Astrocyte (in vitro differentiated cells and primary cell): ENCODE data around the gene MFAP2. TPM values are rescaled to one million over a fixed set of nuclear protein-coding genes. Genes with fewer than 3 reads are reported as not detected.

Experiments
- DNase-seq: peaks from one replicate; pipeline ENCODE4 v3.0.0-alpha.2; 2010; ENCODE audit warnings: low read depth
- FAIRE-seq: peaks from 2 replicates; lab custom pipeline; 2011; peaks lifted over from hg19 to GRCh38; lab: Jason Lieb, UNC
- H2AFZ ChIP-seq: 2 replicates; pipeline ENCODE4 v1.6.0; 2012; ENCODE audit warnings: low read depth, low read length, inconsistent platforms
- H3K27ac ChIP-seq: 2 replicates; pipeline ENCODE4 v1.5.1; 2011; ENCODE audit warnings: low read depth, low read length, inconsistent platforms
- H3K27me3 ChIP-seq: 2 replicates; pipeline ENCODE4 v1.6.0; 2011; ENCODE audit warnings: low read length, inconsistent platforms; ENCODE audit not compliant: insufficient read depth
- H3K36me3 ChIP-seq: 2 replicates; pipeline ENCODE4 v1.5.1; 2011; ENCODE audit warnings: low read length, inconsistent platforms; ENCODE audit not compliant: insufficient read depth
- H3K4me1 ChIP-seq: 2 replicates; pipeline ENCODE4 v1.5.1; 2011; ENCODE audit warnings: low read length, inconsistent platforms; ENCODE audit not compliant: insufficient read depth
- H3K4me2 ChIP-seq: 2 replicates; pipeline ENCODE4 v1.6.0; 2012; ENCODE audit warnings: low read length, inconsistent platforms
- H3K4me3 ChIP-seq: 2 replicates; pipeline ENCODE4 v1.5.1; 2011; ENCODE audit warnings: low read depth, mild to moderate bottlenecking, low read length, inconsistent platforms; ENCODE audit not compliant: insufficient read depth
- H3K79me2 ChIP-seq: 2 replicates; pipeline ENCODE4 v1.6.0; 2012; ENCODE audit warnings: mild to moderate bottlenecking, low read length, inconsistent platforms; ENCODE audit not compliant: insufficient read depth
- H3K9ac ChIP-seq: 2 replicates; pipeline ENCODE4 v1.6.0; 2012; ENCODE audit warnings: mild to moderate bottlenecking, low read length, inconsistent platforms
- H3K9me3 ChIP-seq: 2 replicates; pipeline ENCODE4 v1.5.1; 2012; ENCODE audit warnings: low read depth, mild to moderate bottlenecking, low read length, inconsistent platforms; ENCODE audit not compliant: insufficient read depth
- H4K20me1 ChIP-seq: 2 replicates; pipeline ENCODE4 v1.6.0; 2012; ENCODE audit warnings: low read length, inconsistent platforms; ENCODE audit not compliant: insufficient read depth
- H3K27ac Mint-ChIP-seq: one replicate; pipeline ENCODE4 v1.8.0; 2021; ENCODE audit warnings: mild to moderate bottlenecking, mixed read lengths; ENCODE audit not compliant: unreplicated experiment
- H3K27me3 Mint-ChIP-seq: one replicate; pipeline ENCODE4 v1.8.0; 2021; ENCODE audit warnings: low read depth, mixed read lengths; ENCODE audit not compliant: unreplicated experiment
- H3K36me3 Mint-ChIP-seq: one replicate; pipeline ENCODE4 v1.8.0; 2021; ENCODE audit warnings: low read depth, mixed read lengths; ENCODE audit not compliant: unreplicated experiment
- H3K4me1 Mint-ChIP-seq: one replicate; pipeline ENCODE4 v1.8.0; 2021; ENCODE audit warnings: low read depth, mixed read lengths; ENCODE audit not compliant: unreplicated experiment
- H3K4me3 Mint-ChIP-seq: one replicate; pipeline ENCODE4 v1.8.0; 2021; ENCODE audit warnings: mild to moderate bottlenecking, moderate library complexity, mixed read lengths; ENCODE audit not compliant: unreplicated experiment
- H3K9me3 Mint-ChIP-seq: one replicate; pipeline ENCODE4 v1.8.0; 2021; ENCODE audit warnings: mild to moderate bottlenecking, mixed read lengths; ENCODE audit not compliant: unreplicated experiment
- CTCF ChIP-seq: IDR thresholded peaks from 2 replicates; pipeline ENCODE4 v1.5.1; 2011; ENCODE audit warnings: low read depth, mild to moderate bottlenecking, inconsistent platforms, low read length, moderate library complexity; ENCODE audit not compliant: insufficient read depth
- EZH2 ChIP-seq: IDR thresholded peaks from 2 replicates; pipeline ENCODE4 v1.6.1; 2012; ENCODE audit warnings: mild to moderate bottlenecking, low read length, inconsistent platforms; ENCODE audit not compliant: insufficient read depth
- total RNA-seq: library from RNA; stranded (reverse); gene quantifications from 2 replicates; pipeline ENCODE4 v1.2.1, GENCODE V29; 2021

The MFAP2 gene
- total RNA-seq, 1 donor from 2014 or later: 121 TPM

DNA sequence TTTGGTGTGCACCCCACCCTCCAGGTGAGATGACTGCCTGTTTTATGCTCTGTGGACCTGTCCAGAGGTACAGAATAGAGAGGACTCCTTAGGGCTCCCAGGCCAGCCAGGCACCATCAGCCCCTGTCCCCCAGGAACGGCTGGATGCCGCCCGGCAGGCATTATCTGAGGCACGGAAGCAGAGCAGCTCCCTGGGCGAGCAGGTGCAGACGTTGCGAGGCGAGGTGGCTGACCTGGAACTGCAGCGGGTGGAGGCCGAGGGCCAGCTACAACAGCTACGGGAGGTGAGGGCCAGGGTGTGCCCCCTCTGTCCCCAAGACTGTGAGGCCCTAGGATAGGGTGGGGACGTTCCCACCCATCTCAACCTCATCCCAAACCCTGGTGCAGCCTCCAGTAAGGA, 10.8 kb downstream of the MFAP2 start:
- peaks cover 12% of the 10 kb centered on the region for H3K36me3 Mint-ChIP-seq
- H3K27ac Mint-ChIP-seq: no peak overlapping the region

DNA sequence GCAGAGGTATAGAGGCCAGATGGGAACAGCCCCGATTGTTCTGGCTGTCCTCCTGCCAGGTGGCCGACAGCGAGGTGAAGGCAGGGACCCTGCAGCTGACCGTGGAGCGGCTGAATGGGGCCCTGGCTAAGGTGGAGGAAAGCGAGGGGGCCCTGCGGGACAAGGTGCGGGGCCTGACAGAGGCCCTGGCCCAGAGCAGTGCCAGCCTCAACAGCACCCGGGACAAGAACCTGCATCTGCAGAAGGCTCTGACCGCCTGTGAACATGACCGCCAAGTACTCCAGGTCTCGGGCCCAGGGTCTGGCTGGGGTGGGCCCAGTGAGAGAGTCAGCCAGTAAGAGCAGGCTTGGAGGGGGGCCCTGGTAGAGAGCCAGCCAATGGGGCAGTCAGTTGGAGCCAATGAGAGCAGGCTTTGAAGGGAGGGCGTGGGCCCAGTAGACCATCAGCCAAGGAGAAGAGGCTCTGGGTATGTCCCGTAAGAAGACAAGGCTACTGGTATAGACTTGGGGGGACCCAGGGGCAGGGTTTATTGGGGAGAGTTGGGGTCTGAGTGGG, 11.3 kb downstream of the MFAP2 start:
- H2AFZ ChIP-seq: no peak overlapping the region
- Mint-ChIP-seq H3K27ac (no peak overlapping the region), H3K4me3 (no peak overlapping the region), H3K4me1 (peaks cover 9% of the 10 kb centered on the region), H3K36me3 (peaks cover 12% of the 10 kb centered on the region), H3K27me3 (no peaks in the 10 kb centered on the region), H3K9me3 (no peaks in the 10 kb centered on the region)
- H3K36me3 ChIP-seq: peaks cover 7% of the 10 kb centered on the region
- no peak overlapping the region for H3K27ac ChIP-seq
- H3K4me1 ChIP-seq: peaks cover 30% of the 10 kb centered on the region
- no peak overlapping the region for H3K4me2 ChIP-seq
- DNase-seq: no peak
- H3K4me3 ChIP-seq: no peak overlapping the region
- no peaks in the 10 kb centered on the region for H3K9me3 ChIP-seq
- H3K79me2 ChIP-seq: no peaks in the 10 kb centered on the region
- no peaks in the 10 kb centered on the region for H3K27me3 ChIP-seq
- peaks cover 26% of the 10 kb centered on the region for H4K20me1 ChIP-seq
- H3K9ac ChIP-seq: no peak overlapping the region
- TF ChIP-seq CTCF: no peak
- TF ChIP-seq EZH2: no peak
- no peak for FAIRE-seq

More for the DNA sequence above, 10.8 kb downstream of the MFAP2 start:
- DNase-seq (no peak), FAIRE-seq (no peak)
- Histone ChIP-seq H3K9me3 (no peaks in the 10 kb centered on the region), H3K9ac (no peak overlapping the region), H4K20me1 (peaks cover 26% of the 10 kb centered on the region), H3K36me3 (peaks cover 7% of the 10 kb centered on the region), H3K4me1 (peaks cover 30% of the 10 kb centered on the region), H3K27ac (no peak overlapping the region), H2AFZ (no peak overlapping the region), H3K79me2 (no peaks in the 10 kb centered on the region), H3K4me3 (no peak overlapping the region), H3K4me2 (no peak overlapping the region), H3K27me3 (no peaks in the 10 kb centered on the region)
- peaks cover 9% of the 10 kb centered on the region for H3K4me1 Mint-ChIP-seq
- no peak overlapping the region for H3K4me3 Mint-ChIP-seq
- no peaks in the 10 kb centered on the region for H3K9me3 Mint-ChIP-seq
- TF ChIP-seq CTCF: no peak
- no peak for TF ChIP-seq EZH2
- H3K27me3 Mint-ChIP-seq: no peaks in the 10 kb centered on the region

GRCh38 chr1:16968372-16968771, 12.0 kb downstream of the MFAP2 start:
- H4K20me1 ChIP-seq: peaks cover 25% of the 10 kb centered on the region

More at GRCh38 chr1:16968372-16968771, 12.0 kb downstream of the MFAP2 start:
- DNase-seq (no peak), FAIRE-seq (no peak)
- Mint-ChIP-seq H3K27me3 (no peaks in the 10 kb centered on the region), H3K27ac (no peak overlapping the region), H3K36me3 (peaks cover 12% of the 10 kb centered on the region), H3K4me1 (peaks cover 9% of the 10 kb centered on the region), H3K9me3 (no peaks in the 10 kb centered on the region), H3K4me3 (no peak overlapping the region)
- Histone ChIP-seq H3K4me3 (no peak overlapping the region), H2AFZ (no peak overlapping the region), H3K9ac (no peak overlapping the region), H3K4me1 (peaks cover 30% of the 10 kb centered on the region), H3K27ac (no peak overlapping the region), H3K4me2 (no peak overlapping the region), H3K9me3 (no peaks in the 10 kb centered on the region), H3K79me2 (no peaks in the 10 kb centered on the region), H3K27me3 (no peaks in the 10 kb centered on the region), H3K36me3 (peaks cover 5% of the 10 kb centered on the region)
- TF ChIP-seq EZH2 (no peak), CTCF (no peak)
